GM18951 (cell line): Measurements from ENCODE around the gene CHMP4A.
"Not testable (repeated sequence)": the region's sequence is repeated elsewhere in the genome, so short reads cannot be mapped to it uniquely, and the experiment has no call there.

ENCODE experiments used
- POLR2A ChIP-seq: IDR thresholded peaks from 4 replicates; pipeline ENCODE4 v1.6.1; 2011; ENCODE audit warnings: mild to moderate bottlenecking; ENCODE audit not compliant: insufficient read length, insufficient read depth; ENCODE audit errors: extremely low read depth
- in situ Hi-C: fragments of 300-500 bp; cut with MboI; formaldehyde crosslinking; loops from one replicate; pipeline ENCODE4 v1.12.0; 2022; ENCODE audit warnings: low sequenced_read_pairs, mixed read lengths, inconsistent platforms; ENCODE audit not compliant: unreplicated experiment

The CHMP4A gene

GRCh38 chr14:24254630-24255392 lies 41.5 kb upstream of the CHMP4A start:
- no peak for TF ChIP-seq POLR2A
- in situ Hi-C loops, result no loop called here

GRCh38 chr14:24253936-24254335 lies 40.6 kb upstream of the CHMP4A start:
- in situ Hi-C loops, result no loop called here
- no peak for TF ChIP-seq POLR2A

GRCh38 chr14:24252289-24253124 lies 39.2 kb upstream of the CHMP4A start:
- in situ Hi-C loops, result no loop called here
- TF ChIP-seq POLR2A, result no peak

DNA sequence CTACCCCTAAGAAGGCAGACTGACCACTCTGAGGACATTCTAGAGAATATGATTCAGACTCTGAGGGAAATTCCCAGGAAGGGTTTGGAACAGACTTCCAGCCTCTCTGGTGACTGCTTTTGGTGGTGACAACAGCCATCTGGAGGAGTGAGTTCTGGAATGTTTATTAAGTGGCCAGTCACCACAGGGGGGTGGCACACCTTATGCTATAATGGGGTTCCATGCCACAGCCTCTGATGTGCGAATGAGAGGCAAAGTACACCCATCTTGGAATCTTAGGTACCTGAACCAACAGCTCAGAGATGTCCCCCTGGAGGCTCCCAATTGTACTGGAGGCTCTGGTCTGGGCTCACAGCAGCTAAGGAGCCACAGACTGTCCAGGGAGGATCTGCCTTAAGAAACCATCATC lies 38.6 kb upstream of the CHMP4A start:
- in situ Hi-C loops, result no loop called here
- TF ChIP-seq POLR2A, result no peak

- in situ Hi-C loops, result no loop called here
These were observed 37.1 kb upstream of the CHMP4A start for GRCh38 chr14:24250354-24250753.

GRCh38 chr14:24249230-24250021 lies 36.1 kb upstream of the CHMP4A start:
- TF ChIP-seq POLR2A, result no peak
- in situ Hi-C loops, result no loop called here

More at GRCh38 chr14:24250354-24250753, 37.1 kb upstream of the CHMP4A start:
- no peak for TF ChIP-seq POLR2A

- TF ChIP-seq POLR2A, result no peak
- in situ Hi-C loops, result no loop called here
These were observed 34.1 kb upstream of the CHMP4A start for GRCh38 chr14:24247422-24247821.

GRCh38 chr14:24246765-24247212 lies 33.5 kb upstream of the CHMP4A start:
- TF ChIP-seq POLR2A, result no peak
- in situ Hi-C loops, result no loop called here

DNA sequence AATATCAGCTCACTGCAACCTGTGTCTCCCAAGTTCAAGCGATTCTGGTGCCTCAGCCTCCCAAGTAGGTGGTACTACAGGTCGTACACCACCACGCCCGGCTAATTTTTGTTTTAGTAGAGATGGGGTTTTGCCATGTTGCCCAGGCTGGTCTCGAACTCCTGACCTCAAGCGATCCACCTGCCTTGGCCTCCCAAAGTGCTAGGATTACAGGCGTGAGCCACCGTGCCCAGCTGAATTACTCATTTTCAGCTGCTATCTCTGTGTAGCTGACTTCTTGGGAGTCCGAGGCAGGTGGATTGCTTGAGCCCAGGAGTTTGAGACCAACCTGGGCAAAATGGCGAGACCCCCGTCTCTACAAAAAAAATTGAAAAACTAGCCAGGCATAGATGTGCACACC lies 32.1 kb upstream of the CHMP4A start:
- in situ Hi-C loops, result not testable (repeated sequence)

DNA sequence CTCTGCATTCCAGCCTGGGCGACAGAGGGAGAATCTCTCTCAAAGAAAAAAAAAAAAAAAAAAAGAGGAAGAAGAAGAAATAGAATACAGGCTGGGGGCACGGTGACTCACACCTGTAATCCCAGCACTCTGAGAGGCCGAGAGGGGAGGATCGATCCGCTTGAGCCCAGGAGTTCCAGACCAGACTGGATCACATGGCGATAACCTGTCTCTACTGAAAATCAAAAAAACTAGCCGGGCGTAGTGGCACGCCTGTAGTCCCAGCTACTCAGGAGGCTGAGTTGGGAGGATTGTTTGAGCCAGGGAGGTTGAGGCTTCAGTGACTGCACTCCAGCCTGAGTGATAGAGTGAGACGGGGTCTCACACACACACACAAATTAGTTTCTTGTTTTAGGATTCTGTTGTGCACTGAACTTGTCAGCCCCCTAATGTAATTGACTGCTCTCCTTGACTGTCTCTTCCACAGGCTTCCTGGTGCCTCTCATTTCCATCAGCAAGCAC lies 30.1 kb upstream of the CHMP4A start:
- TF ChIP-seq POLR2A, result no peak
- in situ Hi-C loops, result loop anchor here (5.0 kb wide), 1 partner anchor 54 kb away; the partner anchor contains the start of genes DHRS1 and NOP9

DNA sequence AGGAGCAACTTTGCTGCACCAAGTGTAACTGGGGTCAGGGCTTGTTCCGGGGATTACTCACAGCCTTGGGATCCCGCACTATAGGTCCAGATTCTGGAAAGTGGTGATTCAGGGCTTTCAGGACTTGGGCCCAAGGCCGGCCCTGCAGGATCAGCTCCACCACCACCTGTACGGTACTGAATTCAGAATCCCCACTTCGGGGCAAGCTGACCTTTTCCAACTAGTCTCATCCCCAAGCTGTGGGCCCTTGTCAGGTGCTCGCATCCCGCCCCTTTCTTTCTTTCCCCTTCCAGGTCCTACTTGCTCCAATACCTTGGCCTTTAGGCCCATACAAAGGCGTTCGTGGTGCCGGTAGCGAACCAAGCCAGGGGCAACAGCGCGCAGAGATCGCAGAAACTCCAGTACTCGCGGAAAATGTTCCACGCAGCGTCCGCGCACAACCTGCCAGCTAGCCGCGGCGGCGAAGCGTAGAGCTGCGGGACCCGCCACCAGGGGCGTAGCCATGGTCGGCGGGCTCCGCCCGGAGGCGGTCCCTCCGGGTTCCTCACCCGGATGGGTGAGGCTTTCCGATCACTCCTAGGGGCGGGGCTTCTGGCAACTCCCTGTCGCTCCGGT lies 28.6 kb upstream of the CHMP4A start:
- no peak for TF ChIP-seq POLR2A
- in situ Hi-C loops, result loop anchor here (5.0 kb wide), 1 partner anchor 55 kb away; the partner anchor contains the start of genes DHRS1 and NOP9

- in situ Hi-C loops, result loop anchor here (5.0 kb wide), 1 partner anchor 57 kb away; the partner anchor contains the start of genes DHRS1 and NOP9
These were observed 27.0 kb upstream of the CHMP4A start for GRCh38 chr14:24240110-24240918.

More at GRCh38 chr14:24240110-24240918, 27.0 kb upstream of the CHMP4A start:
- TF ChIP-seq POLR2A, result peak; percentile 11
